GM23338 (cell line): Measurements from ENCODE around the gene UBE2L6. TPM values are rescaled to one million over a fixed set of nuclear protein-coding genes. Genes with fewer than 3 reads are reported as not detected.
"Not testable (repeated sequence)": the region's sequence is repeated elsewhere in the genome, so short reads cannot be mapped to it uniquely, and the experiment has no call there.

Experiments used
- ATAC-seq: fragments of 200-7000 bp; cut with Tn5 transposase; 3 replicates; pipeline ENCODE4 v1.9.1; 2020
- DNase-seq: peaks from one replicate; pipeline ENCODE4 v3.0.0-alpha.2; 2015; ENCODE audit warnings: low spot score
- H2AFZ ChIP-seq: fragments of 200-600 bp; sonication (generic); 2 replicates; pipeline ENCODE4 v1.8.0; 2016; ENCODE audit warnings: antibody characterized with exemption, mild to moderate bottlenecking, moderate library complexity
- H3F3A ChIP-seq: fragments of 200-600 bp; sonication (generic); replicated peaks from 2 replicates; pipeline ENCODE4 v1.8.0; 2017; ENCODE audit warnings: antibody characterized with exemption, mixed run types, low read depth
- H3K27ac ChIP-seq: fragments of 200-600 bp; sonication (generic); 2 replicates; pipeline ENCODE4 v1.6.1; 2016; ENCODE audit warnings: low read depth
- H3K27me3 ChIP-seq: fragments of 200-600 bp; sonication (generic); 2 replicates; pipeline ENCODE4 v1.8.0; 2016; ENCODE audit warnings: mild to moderate bottlenecking, mixed run types, moderate library complexity; ENCODE audit not compliant: insufficient read depth
- H3K36me3 ChIP-seq: fragments of 200-600 bp; sonication (generic); 2 replicates; pipeline ENCODE4 v1.8.0; 2016; ENCODE audit warnings: mild to moderate bottlenecking; ENCODE audit not compliant: insufficient read depth
- H3K4me1 ChIP-seq: fragments of 200-600 bp; sonication (generic); 2 replicates; pipeline ENCODE4 v1.8.0; 2016; ENCODE audit warnings: mild to moderate bottlenecking, moderate library complexity; ENCODE audit not compliant: insufficient read depth
- H3K4me2 ChIP-seq: fragments of 200-600 bp; sonication (generic); 2 replicates; pipeline ENCODE4 v1.7.1; 2017; ENCODE audit warnings: mixed run types
- H3K4me3 ChIP-seq: fragments of 200-600 bp; sonication (generic); 2 replicates; pipeline ENCODE4 v1.6.1; 2016; ENCODE audit warnings: mixed run types
- H3K79me2 ChIP-seq: fragments of 200-600 bp; sonication (generic); replicated peaks from 2 replicates; pipeline ENCODE4 v1.8.0; 2017; ENCODE audit warnings: mild to moderate bottlenecking; ENCODE audit not compliant: insufficient read depth
- H3K9me2 ChIP-seq: fragments of 200-600 bp; sonication (generic); 2 replicates; pipeline ENCODE4 v1.8.0; 2017; ENCODE audit not compliant: insufficient read depth
- H4K20me1 ChIP-seq: fragments of 200-600 bp; sonication (generic); replicated peaks from 2 replicates; pipeline ENCODE4 v1.8.0; 2017; ENCODE audit warnings: mild to moderate bottlenecking; ENCODE audit not compliant: insufficient read depth
- H3K27ac Mint-ChIP-seq: 2 replicates; pipeline ENCODE4 v1.8.0; 2020; ENCODE audit warnings: inconsistent platforms, mild to moderate bottlenecking, moderate library complexity, mixed read lengths
- H3K27me3 Mint-ChIP-seq: 3 replicates; pipeline ENCODE4 v1.8.0; 2022; ENCODE audit warnings: low read depth, mild to moderate bottlenecking, moderate library complexity, mixed read lengths, inconsistent platforms; ENCODE audit not compliant: insufficient read depth, poor library complexity
- H3K36me3 Mint-ChIP-seq: 3 replicates; pipeline ENCODE4 v1.8.0; 2021; ENCODE audit warnings: low read depth, mild to moderate bottlenecking, inconsistent platforms, moderate library complexity, mixed read lengths
- H3K4me1 Mint-ChIP-seq: 3 replicates; pipeline ENCODE4 v1.8.0; 2020; ENCODE audit warnings: mild to moderate bottlenecking, inconsistent platforms, mixed read lengths
- H3K4me3 Mint-ChIP-seq: 3 replicates; pipeline ENCODE4 v1.8.0; 2021; ENCODE audit warnings: moderate library complexity, mild to moderate bottlenecking, inconsistent platforms, mixed read lengths
- H3K9me3 Mint-ChIP-seq: 3 replicates; pipeline ENCODE4 v1.8.0; 2020; ENCODE audit warnings: moderate library complexity, mild to moderate bottlenecking, inconsistent platforms, mixed read lengths
- CREB1 ChIP-seq: fragments of 250-450 bp; sonication (Bioruptor Pico); IDR thresholded peaks from 2 replicates; pipeline ENCODE4 v1.5.0; 2020; ENCODE audit warnings: low read depth, mild to moderate bottlenecking, moderate library complexity
- EZH2 ChIP-seq: fragments of 200-600 bp; sonication (generic); IDR thresholded peaks from one replicate; pipeline ENCODE4 v1.8.0; 2017; ENCODE audit warnings: antibody characterized with exemption, mild to moderate bottlenecking, low read depth; ENCODE audit not compliant: unreplicated experiment
- EZH2phosphoT487 ChIP-seq: fragments of 200-600 bp; sonication (generic); IDR thresholded peaks from one replicate; pipeline ENCODE4 v1.8.1; 2018; ENCODE audit warnings: antibody characterized with exemption; ENCODE audit not compliant: unreplicated experiment
- JUNB ChIP-seq: IDR thresholded peaks from one replicate; pipeline ENCODE4 v1.6.1; 2016; ENCODE audit warnings: antibody characterized with exemption; ENCODE audit not compliant: unreplicated experiment
- POLR2AphosphoS5 ChIP-seq: IDR thresholded peaks from 2 replicates; pipeline ENCODE4 v1.6.1; 2016; ENCODE audit warnings: antibody characterized with exemption, low read depth
- ZNF114 ChIP-seq: fragments of 250-450 bp; sonication (Bioruptor Pico); IDR thresholded peaks from 2 replicates; pipeline ENCODE4 v1.5.0; 2020; ENCODE audit warnings: mild to moderate bottlenecking, moderate library complexity
- ZNF331 ChIP-seq: fragments of 250-450 bp; sonication (Bioruptor Pico); IDR thresholded peaks from 2 replicates; pipeline ENCODE4 v1.5.0; 2020; ENCODE audit warnings: low read depth, mild to moderate bottlenecking, moderate library complexity
- polyA plus RNA-seq: library from polyadenylated mRNA; unstranded; fragments of >200 nt; fragmentation: Nextera tagmentation; extraction: Ambion mirVana; gene quantifications from 2 replicates; pipeline ENCODE4 v1.2.1, GENCODE V29; 2016
- total RNA-seq: library from RNA; depleted of rRNA; stranded (reverse); fragments of >200 nt; shearing (Covaris generic); gene quantifications from 2 replicates; pipeline ENCODE4 v1.2.3, GENCODE V29; 2014
- TF ChIP-seq, protein P1 (sequence below): IDR thresholded peaks from one replicate; pipeline ENCODE4 v1.6.1; 2018; ENCODE audit warnings: antibody characterized with exemption; ENCODE audit not compliant: unreplicated experiment
- TF ChIP-seq, protein P2 (sequence below): fragments of 250-450 bp; sonication (Bioruptor Pico); IDR thresholded peaks from 2 replicates; pipeline ENCODE4 v1.5.0; 2020; ENCODE audit warnings: mild to moderate bottlenecking, moderate library complexity
- TF ChIP-seq, protein P3 (sequence below): IDR thresholded peaks from 2 replicates; pipeline ENCODE4 v1.6.1; 2016; ENCODE audit warnings: antibody characterized with exemption

Gene UBE2L6
- total and polyA plus RNA-seq, 2 experiments from 2014 or later = 46.0 to 52.0 TPM

DNA sequence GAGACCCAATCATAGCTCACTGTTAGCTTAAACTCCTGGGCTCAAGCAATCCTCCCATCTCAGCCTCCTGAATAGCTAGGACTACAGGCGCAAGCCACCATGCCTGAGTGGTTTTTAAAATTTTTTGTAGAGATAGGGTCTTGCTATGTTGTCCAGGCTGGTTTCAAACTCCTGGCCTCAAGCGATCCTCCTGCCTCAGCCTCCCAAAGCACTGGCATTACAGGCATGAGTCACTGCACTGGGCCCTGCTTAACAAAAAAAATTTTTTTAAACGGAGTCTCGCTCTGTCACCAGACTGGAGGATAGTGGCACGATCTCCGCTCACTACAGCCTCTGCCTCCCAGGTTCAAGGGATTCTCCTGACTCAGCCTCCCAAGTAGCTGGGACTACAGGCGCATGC lies 33.0 kb downstream of the UBE2L6 start:
- H3K27me3 ChIP-seq, H3K4me2 ChIP-seq, H3K4me3 ChIP-seq, H3K4me1 ChIP-seq, H3K27ac Mint-ChIP-seq, H3K9me2 ChIP-seq, DNase-seq, H3K4me3 Mint-ChIP-seq, H2AFZ ChIP-seq, H3F3A ChIP-seq, ATAC-seq, H3K9me3 Mint-ChIP-seq, H3K27ac ChIP-seq, H3K36me3 Mint-ChIP-seq, H3K36me3 ChIP-seq, H4K20me1 ChIP-seq, H3K27me3 Mint-ChIP-seq: not testable (repeated sequence)
- peaks cover 26% of the 10 kb centered on the region for H3K4me1 Mint-ChIP-seq
- peaks cover 10% of the 10 kb centered on the region for H3K79me2 ChIP-seq

DNA sequence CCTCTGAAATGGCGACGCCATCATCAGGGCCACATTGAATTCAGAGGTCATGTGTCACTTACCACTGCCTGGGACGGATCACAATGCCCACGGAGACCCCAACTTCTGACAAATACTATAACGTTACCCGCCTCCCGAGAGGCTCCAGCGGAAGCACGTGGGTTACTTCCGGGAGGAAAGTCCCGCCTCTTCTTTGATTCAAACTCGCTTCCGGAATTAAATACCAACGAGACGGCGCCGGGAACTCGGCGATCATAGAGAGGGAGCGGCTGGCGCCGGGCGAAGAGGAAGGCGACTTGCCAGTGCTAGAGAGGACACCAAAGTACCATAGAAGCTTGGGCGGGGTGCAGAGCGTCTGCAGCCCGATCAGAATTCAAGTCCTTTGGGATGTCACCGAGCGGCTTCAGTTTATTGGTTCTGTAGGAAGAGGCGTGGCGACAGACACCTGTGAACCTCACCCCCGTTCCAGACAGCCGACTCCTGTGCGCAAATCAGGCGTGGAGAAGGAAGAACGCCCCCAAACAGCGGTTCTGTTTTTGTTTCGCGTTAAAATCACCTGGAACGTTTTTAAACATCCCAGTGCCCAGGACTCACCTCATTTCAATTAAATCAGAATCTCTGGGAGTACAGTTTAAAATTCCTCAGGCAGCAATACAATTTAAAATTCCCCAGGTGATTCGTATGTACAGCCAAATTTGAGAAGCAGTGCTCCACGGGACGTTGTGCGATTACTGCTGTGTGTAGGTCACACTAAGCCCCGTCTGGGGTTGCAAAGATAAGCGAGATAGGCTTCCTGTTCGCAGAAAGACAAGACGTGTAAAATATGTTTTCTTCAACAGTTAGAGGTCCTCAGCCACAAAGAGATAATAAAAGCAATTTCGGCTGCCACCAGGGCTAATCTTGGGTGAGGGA lies 36.6 kb downstream of the UBE2L6 start, which contains the start of gene TIMM10:
TSS of gene TIMM10 (minus strand) at position 159 of the 912 bp plus-strand sequence. CDS start 565 bp downstream, outside the sequence.
- Mint-ChIP-seq H3K4me1 (peaks cover 12% of the 10 kb centered on the region), H3K27me3 (peaks cover 5% of the 10 kb centered on the region), H3K4me3 (peak within 1 kb of the TSS; percentile 90), H3K36me3 (peaks cover 21% of the 10 kb centered on the region; the same call in 2 of the 3 replicates), H3K9me3 (no peaks in the 10 kb centered on the region; the same call in 1 of the 3 replicates), H3K27ac (peak within 1 kb of the TSS; percentile 92)
- Histone ChIP-seq H3K79me2 (peaks cover 26% of the 10 kb centered on the region), H2AFZ (peak within 1 kb of the TSS; percentile 66), H3K9me2 (no peaks in the 10 kb centered on the region), H3K36me3 (no peaks in the 10 kb centered on the region), H3K4me3 (peak within 1 kb of the TSS; percentile 66), H3K4me1 (peaks cover 8% of the 10 kb centered on the region; the same call in 1 of the 2 replicates), H3K27ac (peak within 1 kb of the TSS; percentile 72), H4K20me1 (no peaks in the 10 kb centered on the region), H3F3A (peaks cover 15% of the 10 kb centered on the region), H3K27me3 (no peaks in the 10 kb centered on the region), H3K4me2 (peak within 1 kb of the TSS; percentile 94)
- DNase-seq (peak; percentile 99), ATAC-seq (peak; percentile 97)
- TF ChIP-seq, protein P1, sequence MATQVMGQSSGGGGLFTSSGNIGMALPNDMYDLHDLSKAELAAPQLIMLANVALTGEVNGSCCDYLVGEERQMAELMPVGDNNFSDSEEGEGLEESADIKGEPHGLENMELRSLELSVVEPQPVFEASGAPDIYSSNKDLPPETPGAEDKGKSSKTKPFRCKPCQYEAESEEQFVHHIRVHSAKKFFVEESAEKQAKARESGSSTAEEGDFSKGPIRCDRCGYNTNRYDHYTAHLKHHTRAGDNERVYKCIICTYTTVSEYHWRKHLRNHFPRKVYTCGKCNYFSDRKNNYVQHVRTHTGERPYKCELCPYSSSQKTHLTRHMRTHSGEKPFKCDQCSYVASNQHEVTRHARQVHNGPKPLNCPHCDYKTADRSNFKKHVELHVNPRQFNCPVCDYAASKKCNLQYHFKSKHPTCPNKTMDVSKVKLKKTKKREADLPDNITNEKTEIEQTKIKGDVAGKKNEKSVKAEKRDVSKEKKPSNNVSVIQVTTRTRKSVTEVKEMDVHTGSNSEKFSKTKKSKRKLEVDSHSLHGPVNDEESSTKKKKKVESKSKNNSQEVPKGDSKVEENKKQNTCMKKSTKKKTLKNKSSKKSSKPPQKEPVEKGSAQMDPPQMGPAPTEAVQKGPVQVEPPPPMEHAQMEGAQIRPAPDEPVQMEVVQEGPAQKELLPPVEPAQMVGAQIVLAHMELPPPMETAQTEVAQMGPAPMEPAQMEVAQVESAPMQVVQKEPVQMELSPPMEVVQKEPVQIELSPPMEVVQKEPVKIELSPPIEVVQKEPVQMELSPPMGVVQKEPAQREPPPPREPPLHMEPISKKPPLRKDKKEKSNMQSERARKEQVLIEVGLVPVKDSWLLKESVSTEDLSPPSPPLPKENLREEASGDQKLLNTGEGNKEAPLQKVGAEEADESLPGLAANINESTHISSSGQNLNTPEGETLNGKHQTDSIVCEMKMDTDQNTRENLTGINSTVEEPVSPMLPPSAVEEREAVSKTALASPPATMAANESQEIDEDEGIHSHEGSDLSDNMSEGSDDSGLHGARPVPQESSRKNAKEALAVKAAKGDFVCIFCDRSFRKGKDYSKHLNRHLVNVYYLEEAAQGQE = no peak
- TF ChIP-seq POLR2AphosphoS5 (peak; percentile 83), ZNF331 (no peak), EZH2 (no peak), ZNF114 (CRISPR knock-in tag) (no peak), CREB1 (CRISPR knock-in tag) (peak; percentile 71), JUNB (no peak), EZH2phosphoT487 (no peak)
- TF ChIP-seq, protein P2, sequence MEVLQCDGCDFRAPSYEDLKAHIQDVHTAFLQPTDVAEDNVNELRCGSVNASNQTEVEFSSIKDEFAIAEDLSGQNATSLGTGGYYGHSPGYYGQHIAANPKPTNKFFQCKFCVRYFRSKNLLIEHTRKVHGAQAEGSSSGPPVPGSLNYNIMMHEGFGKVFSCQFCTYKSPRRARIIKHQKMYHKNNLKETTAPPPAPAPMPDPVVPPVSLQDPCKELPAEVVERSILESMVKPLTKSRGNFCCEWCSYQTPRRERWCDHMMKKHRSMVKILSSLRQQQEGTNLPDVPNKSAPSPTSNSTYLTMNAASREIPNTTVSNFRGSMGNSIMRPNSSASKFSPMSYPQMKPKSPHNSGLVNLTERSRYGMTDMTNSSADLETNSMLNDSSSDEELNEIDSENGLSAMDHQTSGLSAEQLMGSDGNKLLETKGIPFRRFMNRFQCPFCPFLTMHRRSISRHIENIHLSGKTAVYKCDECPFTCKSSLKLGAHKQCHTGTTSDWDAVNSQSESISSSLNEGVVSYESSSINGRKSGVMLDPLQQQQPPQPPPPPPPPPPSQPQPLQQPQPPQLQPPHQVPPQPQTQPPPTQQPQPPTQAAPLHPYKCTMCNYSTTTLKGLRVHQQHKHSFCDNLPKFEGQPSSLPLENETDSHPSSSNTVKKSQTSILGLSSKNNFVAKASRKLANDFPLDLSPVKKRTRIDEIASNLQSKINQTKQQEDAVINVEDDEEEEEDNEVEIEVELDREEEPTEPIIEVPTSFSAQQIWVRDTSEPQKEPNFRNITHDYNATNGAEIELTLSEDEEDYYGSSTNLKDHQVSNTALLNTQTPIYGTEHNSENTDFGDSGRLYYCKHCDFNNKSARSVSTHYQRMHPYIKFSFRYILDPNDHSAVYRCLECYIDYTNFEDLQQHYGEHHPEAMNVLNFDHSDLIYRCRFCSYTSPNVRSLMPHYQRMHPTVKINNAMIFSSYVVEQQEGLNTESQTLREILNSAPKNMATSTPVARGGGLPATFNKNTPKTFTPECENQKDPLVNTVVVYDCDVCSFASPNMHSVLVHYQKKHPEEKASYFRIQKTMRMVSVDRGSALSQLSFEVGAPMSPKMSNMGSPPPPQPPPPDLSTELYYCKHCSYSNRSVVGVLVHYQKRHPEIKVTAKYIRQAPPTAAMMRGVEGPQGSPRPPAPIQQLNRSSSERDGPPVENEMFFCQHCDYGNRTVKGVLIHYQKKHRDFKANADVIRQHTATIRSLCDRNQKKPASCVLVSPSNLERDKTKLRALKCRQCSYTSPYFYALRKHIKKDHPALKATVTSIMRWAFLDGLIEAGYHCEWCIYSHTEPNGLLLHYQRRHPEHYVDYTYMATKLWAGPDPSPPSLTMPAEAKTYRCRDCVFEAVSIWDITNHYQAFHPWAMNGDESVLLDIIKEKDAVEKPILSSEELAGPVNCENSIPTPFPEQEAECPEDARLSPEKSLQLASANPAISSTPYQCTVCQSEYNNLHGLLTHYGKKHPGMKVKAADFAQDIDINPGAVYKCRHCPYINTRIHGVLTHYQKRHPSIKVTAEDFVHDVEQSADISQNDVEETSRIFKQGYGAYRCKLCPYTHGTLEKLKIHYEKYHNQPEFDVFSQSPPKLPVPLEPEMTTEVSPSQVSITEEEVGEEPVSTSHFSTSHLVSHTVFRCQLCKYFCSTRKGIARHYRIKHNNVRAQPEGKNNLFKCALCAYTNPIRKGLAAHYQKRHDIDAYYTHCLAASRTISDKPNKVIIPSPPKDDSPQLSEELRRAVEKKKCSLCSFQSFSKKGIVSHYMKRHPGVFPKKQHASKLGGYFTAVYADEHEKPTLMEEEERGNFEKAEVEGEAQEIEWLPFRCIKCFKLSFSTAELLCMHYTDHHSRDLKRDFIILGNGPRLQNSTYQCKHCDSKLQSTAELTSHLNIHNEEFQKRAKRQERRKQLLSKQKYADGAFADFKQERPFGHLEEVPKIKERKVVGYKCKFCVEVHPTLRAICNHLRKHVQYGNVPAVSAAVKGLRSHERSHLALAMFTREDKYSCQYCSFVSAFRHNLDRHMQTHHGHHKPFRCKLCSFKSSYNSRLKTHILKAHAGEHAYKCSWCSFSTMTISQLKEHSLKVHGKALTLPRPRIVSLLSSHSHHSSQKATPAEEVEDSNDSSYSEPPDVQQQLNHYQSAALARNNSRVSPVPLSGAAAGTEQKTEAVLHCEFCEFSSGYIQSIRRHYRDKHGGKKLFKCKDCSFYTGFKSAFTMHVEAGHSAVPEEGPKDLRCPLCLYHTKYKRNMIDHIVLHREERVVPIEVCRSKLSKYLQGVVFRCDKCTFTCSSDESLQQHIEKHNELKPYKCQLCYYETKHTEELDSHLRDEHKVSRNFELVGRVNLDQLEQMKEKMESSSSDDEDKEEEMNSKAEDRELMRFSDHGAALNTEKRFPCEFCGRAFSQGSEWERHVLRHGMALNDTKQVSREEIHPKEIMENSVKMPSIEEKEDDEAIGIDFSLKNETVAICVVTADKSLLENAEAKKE (CRISPR knock-in tag) = no peak
- TF ChIP-seq, protein P3, sequence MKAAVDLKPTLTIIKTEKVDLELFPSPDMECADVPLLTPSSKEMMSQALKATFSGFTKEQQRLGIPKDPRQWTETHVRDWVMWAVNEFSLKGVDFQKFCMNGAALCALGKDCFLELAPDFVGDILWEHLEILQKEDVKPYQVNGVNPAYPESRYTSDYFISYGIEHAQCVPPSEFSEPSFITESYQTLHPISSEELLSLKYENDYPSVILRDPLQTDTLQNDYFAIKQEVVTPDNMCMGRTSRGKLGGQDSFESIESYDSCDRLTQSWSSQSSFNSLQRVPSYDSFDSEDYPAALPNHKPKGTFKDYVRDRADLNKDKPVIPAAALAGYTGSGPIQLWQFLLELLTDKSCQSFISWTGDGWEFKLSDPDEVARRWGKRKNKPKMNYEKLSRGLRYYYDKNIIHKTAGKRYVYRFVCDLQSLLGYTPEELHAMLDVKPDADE = peak; percentile 85
